ENCODE measurements around the gene RNASEH1.
"Not testable (repeated sequence)": the region's sequence is repeated elsewhere in the genome, so short reads cannot be mapped to it uniquely, and the experiment has no call there.

The RNASEH1 gene

GRCh38 chr2:3500326-3500899 lies 57.7 kb downstream of the RNASEH1 start:
- no peak for TF ChIP-seq CTCF (IDR thresholded peaks at IDR 0.05; ENCODE audit: low read length, missing control alignments)
- DNase-seq (ENCODE audit: low read depth): no peak

DNA sequence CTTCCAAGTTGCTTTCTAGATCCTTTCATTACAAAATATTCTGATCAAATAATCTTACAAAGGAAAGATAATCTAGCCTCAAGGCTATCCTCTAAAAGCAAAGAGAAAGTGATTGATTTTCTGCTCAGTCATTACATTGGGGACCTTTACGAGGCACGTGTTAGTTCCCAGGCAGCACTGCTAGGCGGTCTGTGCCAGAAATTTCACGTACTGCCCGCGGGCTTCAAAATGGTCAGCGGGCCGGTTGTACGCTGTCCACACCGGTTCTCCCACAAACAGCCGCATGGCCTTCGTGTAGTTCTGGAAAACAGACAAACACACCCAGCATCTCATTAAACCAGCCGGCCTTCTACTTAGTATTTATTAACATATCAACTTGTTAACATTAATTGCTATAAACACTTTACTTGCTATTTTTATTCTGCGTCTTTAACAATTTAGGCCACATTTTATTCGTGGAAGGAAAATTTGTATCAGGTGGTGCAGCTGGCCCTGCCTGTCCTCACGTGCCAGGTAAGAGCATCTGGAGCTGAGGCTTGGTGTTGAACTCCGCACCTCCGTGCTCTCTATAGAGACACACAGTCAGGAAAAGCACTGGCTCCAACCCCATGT lies 59.2 kb downstream of the RNASEH1 start:
- TF ChIP-seq CTCF (IDR thresholded peaks at IDR 0.05; ENCODE audit: low read length, missing control alignments): no peak
- DNase-seq (ENCODE audit: low read depth): no peak

More at GRCh38 chr2:3500326-3500899, 57.7 kb downstream of the RNASEH1 start:
- no peak overlapping the region for H3K4me3 ChIP-seq (replicated peaks; ENCODE audit: low read depth, low read length)

DNA sequence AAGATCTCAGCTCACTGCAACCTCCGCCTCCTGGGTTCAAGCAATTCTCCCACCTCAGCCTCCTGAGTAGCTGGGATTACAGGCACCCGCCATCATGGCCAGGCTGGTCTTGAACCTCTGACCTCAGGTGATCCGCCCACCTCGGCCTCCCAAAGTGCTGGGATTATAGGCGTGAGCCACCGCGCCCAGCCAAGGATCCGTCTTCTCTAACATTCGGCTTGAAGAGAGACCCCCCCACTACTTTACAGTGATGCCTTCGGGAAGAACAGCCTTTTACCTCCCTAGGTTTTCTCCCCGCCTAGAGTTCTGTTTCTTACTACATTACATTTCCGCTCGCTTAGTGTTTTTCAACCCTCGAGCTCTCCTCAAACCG lies 61.4 kb downstream of the RNASEH1 start:
- not testable (repeated sequence) for H3K4me3 ChIP-seq (replicated peaks; ENCODE audit: low read depth, low read length); DNase-seq (ENCODE audit: low read depth)

More for the DNA sequence above, 59.2 kb downstream of the RNASEH1 start:
- no peak overlapping the region for H3K4me3 ChIP-seq (replicated peaks; ENCODE audit: low read depth, low read length)

Measured in fibroblast of pulmonary artery (primary cell).